Smooth muscle cell (in vitro differentiated cells): ENCODE data around the gene TMEM171. TPM values are rescaled to one million over a fixed set of nuclear protein-coding genes. Genes with fewer than 3 reads are reported as not detected.

ENCODE experiments used
- DNase-seq: peaks from one replicate; lab custom pipeline; 2025; ENCODE audit not compliant: unreplicated experiment; lab: John Stamatoyannopoulos, UW
- H2AFZ ChIP-seq: fragments of 200-600 bp; sonication (generic); 2 replicates; pipeline ENCODE4 v1.6.0; 2016; ENCODE audit warnings: antibody characterized with exemption, low read depth, mild to moderate bottlenecking
- H3F3A ChIP-seq: fragments of 200-600 bp; sonication (generic); 2 replicates; pipeline ENCODE4 v1.6.0; 2017; ENCODE audit warnings: antibody characterized with exemption, low read depth
- H3K27ac ChIP-seq: fragments of 200-600 bp; sonication (generic); 2 replicates; pipeline ENCODE4 v1.5.1; 2016; ENCODE audit warnings: low read depth, mild to moderate bottlenecking
- H3K27me3 ChIP-seq: fragments of 200-600 bp; sonication (generic); 2 replicates; pipeline ENCODE4 v1.6.1; 2016; ENCODE audit warnings: low read depth, mild to moderate bottlenecking
- H3K36me3 ChIP-seq: fragments of 200-600 bp; sonication (generic); 2 replicates; pipeline ENCODE4 v1.5.1; 2016; ENCODE audit warnings: low read depth
- H3K4me1 ChIP-seq: fragments of 200-600 bp; sonication (generic); 2 replicates; pipeline ENCODE4 v1.5.1; 2016; ENCODE audit warnings: low read depth
- H3K4me2 ChIP-seq: fragments of 200-600 bp; sonication (generic); 2 replicates; pipeline ENCODE4 v1.6.0; 2016; ENCODE audit warnings: mild to moderate bottlenecking
- H3K4me3 ChIP-seq: fragments of 200-600 bp; sonication (generic); 2 replicates; pipeline ENCODE4 v1.5.1; 2016; ENCODE audit warnings: mild to moderate bottlenecking
- H3K79me2 ChIP-seq: fragments of 200-600 bp; sonication (generic); 2 replicates; pipeline ENCODE4 v1.6.0; 2016; ENCODE audit warnings: low read depth, mild to moderate bottlenecking
- H3K9ac ChIP-seq: fragments of 200-600 bp; sonication (generic); 2 replicates; pipeline ENCODE4 v1.6.0; 2016; ENCODE audit warnings: low read depth
- H3K9me3 ChIP-seq: fragments of 200-600 bp; sonication (generic); replicated peaks from 2 replicates; pipeline ENCODE4 v1.5.1; 2016; ENCODE audit warnings: low read depth
- H4K20me1 ChIP-seq: fragments of 200-600 bp; sonication (generic); 2 replicates; pipeline ENCODE4 v1.6.0; 2016; ENCODE audit warnings: low read depth
- CTCF ChIP-seq: fragments of 200-600 bp; sonication (generic); IDR thresholded peaks from 2 replicates; pipeline ENCODE4 v1.5.1; 2017; ENCODE audit warnings: borderline replicate concordance, mild to moderate bottlenecking, antibody characterized with exemption; ENCODE audit not compliant: insufficient read depth, poor library complexity, severe bottlenecking
- WGBS: methylation state at CpG from one replicate; pipeline ENCODE4 v1.1.7; 2016; ENCODE audit warnings: low lambda C conversion rate; 5-methylcytosine and 5-hydroxymethylcytosine counted together
- polyA plus RNA-seq: library from polyadenylated mRNA; unstranded; fragments of >200 nt; fragmentation: Nextera tagmentation; extraction: Ambion mirVana; gene quantifications from 2 replicates; pipeline ENCODE4 v1.2.1, GENCODE V29; 2016
- total RNA-seq: library from RNA; depleted of rRNA; stranded (reverse); fragments of >200 nt; gene quantifications from 2 replicates; pipeline ENCODE4 v1.2.3, GENCODE V29; 2014

TMEM171 gene
- total and polyA plus RNA-seq, 2 experiments from 2014 or later = 0.54 TPM; not detected in 1

- Histone ChIP-seq H3K9ac (no peak overlapping the region), H3K36me3 (no peaks in the 10 kb centered on the region), H3K9me3 (no peaks in the 10 kb centered on the region), H3K27ac (no peak overlapping the region), H3K4me1 (no peaks in the 10 kb centered on the region), H3K4me2 (no peak overlapping the region), H3K4me3 (no peak overlapping the region), H3K79me2 (no peaks in the 10 kb centered on the region), H3K27me3 (peaks cover 3% of the 10 kb centered on the region), H4K20me1 (no peaks in the 10 kb centered on the region), H3F3A (no peaks in the 10 kb centered on the region), H2AFZ (no peak overlapping the region)
- no peak for TF ChIP-seq CTCF
- no peak for DNase-seq
- WGBS = 76% methylated on average over 8 of the region's 8 CpGs
Measured at GRCh38 chr5:73142035-73142434, 21.7 kb downstream of the TMEM171 start.

GRCh38 chr5:73143716-73144115, 23.3 kb downstream of the TMEM171 start:
- H3K27ac ChIP-seq = no peak overlapping the region
- H3K79me2 ChIP-seq = no peaks in the 10 kb centered on the region
- no peak for DNase-seq
- no peaks in the 10 kb centered on the region for H3K4me1 ChIP-seq
- no peaks in the 10 kb centered on the region for H4K20me1 ChIP-seq
- WGBS = 94% methylated on average over 6 of the region's 6 CpGs
- TF ChIP-seq CTCF = no peak
- H3K4me3 ChIP-seq = no peak overlapping the region
- no peak overlapping the region for H3K9ac ChIP-seq
- no peak overlapping the region for H3K4me2 ChIP-seq
- H3F3A ChIP-seq = no peaks in the 10 kb centered on the region
- H2AFZ ChIP-seq = no peak overlapping the region
- H3K36me3 ChIP-seq = no peaks in the 10 kb centered on the region
- H3K9me3 ChIP-seq = no peaks in the 10 kb centered on the region
- H3K27me3 ChIP-seq = peaks cover 3% of the 10 kb centered on the region

- Histone ChIP-seq H3K4me3 (no peak overlapping the region), H3K27ac (no peak overlapping the region), H2AFZ (no peak overlapping the region), H3K4me1 (no peaks in the 10 kb centered on the region), H3K27me3 (peaks cover 3% of the 10 kb centered on the region), H3K9me3 (no peaks in the 10 kb centered on the region), H4K20me1 (no peaks in the 10 kb centered on the region), H3F3A (no peaks in the 10 kb centered on the region), H3K36me3 (no peaks in the 10 kb centered on the region), H3K4me2 (no peak overlapping the region), H3K9ac (no peak overlapping the region), H3K79me2 (no peaks in the 10 kb centered on the region)
- TF ChIP-seq CTCF = no peak
- 60% methylated on average over 3 of the region's 3 CpGs for WGBS
- no peak for DNase-seq
Measured at GRCh38 chr5:73149540-73149939, 29.2 kb downstream of the TMEM171 start.

GRCh38 chr5:73150876-73151275, 30.5 kb downstream of the TMEM171 start:
- no peak for DNase-seq
- H3K4me1 ChIP-seq = no peaks in the 10 kb centered on the region
- no peak for TF ChIP-seq CTCF
- H3K79me2 ChIP-seq = no peaks in the 10 kb centered on the region
- no peak overlapping the region for H3K4me3 ChIP-seq
- no peak overlapping the region for H3K27ac ChIP-seq
- H3K9ac ChIP-seq = no peak overlapping the region
- peaks cover 3% of the 10 kb centered on the region for H3K27me3 ChIP-seq
- no peak overlapping the region for H3K4me2 ChIP-seq
- H4K20me1 ChIP-seq = no peaks in the 10 kb centered on the region
- no peaks in the 10 kb centered on the region for H3K36me3 ChIP-seq
- H2AFZ ChIP-seq = no peak overlapping the region
- H3F3A ChIP-seq = no peaks in the 10 kb centered on the region
- 79% methylated on average over 7 of the region's 7 CpGs for WGBS
- no peaks in the 10 kb centered on the region for H3K9me3 ChIP-seq
